ENCODE data around the gene MYO5B.

DNA sequence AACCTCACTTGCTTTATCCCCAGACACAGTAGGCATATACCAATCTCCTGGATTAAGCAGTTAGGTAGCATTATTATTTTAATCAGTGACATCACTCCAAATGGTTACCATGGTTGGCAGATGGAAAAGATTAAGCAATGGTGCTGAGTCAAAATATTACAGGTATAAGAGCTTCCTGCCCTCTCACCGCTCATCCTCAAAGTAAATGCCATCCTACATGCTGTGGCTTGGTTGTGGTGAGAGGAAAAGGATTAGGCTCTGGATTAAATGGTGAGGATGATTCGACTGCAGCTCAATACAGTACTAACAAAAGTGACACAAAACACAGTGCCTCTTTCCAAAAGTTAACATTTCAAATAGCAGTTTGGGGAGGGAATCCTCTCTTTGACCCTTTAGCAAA is 272.7 kb downstream of the MYO5B start:
- TF ChIP-seq, protein P1, sequence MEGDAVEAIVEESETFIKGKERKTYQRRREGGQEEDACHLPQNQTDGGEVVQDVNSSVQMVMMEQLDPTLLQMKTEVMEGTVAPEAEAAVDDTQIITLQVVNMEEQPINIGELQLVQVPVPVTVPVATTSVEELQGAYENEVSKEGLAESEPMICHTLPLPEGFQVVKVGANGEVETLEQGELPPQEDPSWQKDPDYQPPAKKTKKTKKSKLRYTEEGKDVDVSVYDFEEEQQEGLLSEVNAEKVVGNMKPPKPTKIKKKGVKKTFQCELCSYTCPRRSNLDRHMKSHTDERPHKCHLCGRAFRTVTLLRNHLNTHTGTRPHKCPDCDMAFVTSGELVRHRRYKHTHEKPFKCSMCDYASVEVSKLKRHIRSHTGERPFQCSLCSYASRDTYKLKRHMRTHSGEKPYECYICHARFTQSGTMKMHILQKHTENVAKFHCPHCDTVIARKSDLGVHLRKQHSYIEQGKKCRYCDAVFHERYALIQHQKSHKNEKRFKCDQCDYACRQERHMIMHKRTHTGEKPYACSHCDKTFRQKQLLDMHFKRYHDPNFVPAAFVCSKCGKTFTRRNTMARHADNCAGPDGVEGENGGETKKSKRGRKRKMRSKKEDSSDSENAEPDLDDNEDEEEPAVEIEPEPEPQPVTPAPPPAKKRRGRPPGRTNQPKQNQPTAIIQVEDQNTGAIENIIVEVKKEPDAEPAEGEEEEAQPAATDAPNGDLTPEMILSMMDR (IDR thresholded peaks at IDR 0.05), result no peak
- no peak for TF ChIP-seq POLR2AphosphoS5 (IDR thresholded peaks at IDR 0.05)
